Fibroblast of skin of right biceps (primary cell): ENCODE measurements around the gene PARN.

Experiments used
- DNase-seq: peaks from one replicate; pipeline ENCODE4 v3.0.0-alpha.2; 2013

PARN gene

GRCh38 chr16:14496047-14496770 is 133.9 kb downstream of the PARN start:
- DNase-seq = no peak

- DNase-seq = no peak
These were observed 134.6 kb downstream of the PARN start for GRCh38 chr16:14495213-14496046.

- DNase-seq = no peak
These were observed 135.6 kb downstream of the PARN start for GRCh38 chr16:14494396-14494966.

- no peak for DNase-seq
These were observed 136.3 kb downstream of the PARN start for GRCh38 chr16:14493791-14494190.

GRCh38 chr16:14492614-14493013 is 137.4 kb downstream of the PARN start:
- DNase-seq = no peak

- DNase-seq = no peak
These were observed 138.1 kb downstream of the PARN start for GRCh38 chr16:14491861-14492529.

GRCh38 chr16:14490235-14490634 is 139.8 kb downstream of the PARN start:
- no peak for DNase-seq

GRCh38 chr16:14489460-14489859 is 140.6 kb downstream of the PARN start:
- DNase-seq = peak; percentile 60

GRCh38 chr16:14487579-14487978 is 142.5 kb downstream of the PARN start:
- DNase-seq = no peak

- peak; percentile 98 for DNase-seq
These were observed 143.3 kb downstream of the PARN start for GRCh38 chr16:14486520-14487303.

GRCh38 chr16:14485811-14486519 is 144.1 kb downstream of the PARN start:
- no peak for DNase-seq

GRCh38 chr16:14485121-14485551 is 144.9 kb downstream of the PARN start:
- peak; percentile 76 for DNase-seq

GRCh38 chr16:14483819-14484385 is 146.2 kb downstream of the PARN start:
- DNase-seq = no peak

- no peak for DNase-seq
These were observed 153.9 kb downstream of the PARN start for GRCh38 chr16:14476183-14476582.

GRCh38 chr16:14475370-14476139 is 154.5 kb downstream of the PARN start:
- no peak for DNase-seq

GRCh38 chr16:14473488-14473887 is 156.6 kb downstream of the PARN start:
- DNase-seq = no peak

- no peak for DNase-seq
These were observed 157.7 kb downstream of the PARN start for GRCh38 chr16:14472357-14472756.

GRCh38 chr16:14470788-14471187 is 159.3 kb downstream of the PARN start:
- DNase-seq = no peak

- DNase-seq = no peak
These were observed 164.3 kb downstream of the PARN start for GRCh38 chr16:14465799-14466198.

GRCh38 chr16:14464796-14465195 is 165.3 kb downstream of the PARN start:
- no peak for DNase-seq

GRCh38 chr16:14464192-14464591 is 165.9 kb downstream of the PARN start:
- DNase-seq = no peak
